ENCODE data around the gene CFDP1. TPM values are rescaled to one million over a fixed set of nuclear protein-coding genes. Genes with fewer than 3 reads are reported as not detected.

CFDP1 gene
- total and polyA plus RNA-seq, 2 of the 13 experiments (the other 11 are each of a cell fraction or from before 2014, with no cell fraction given) = 78.6 to 153 TPM

GRCh38 chr16:75250089-75250808 is 183.1 kb downstream of the CFDP1 start (continued):
- no peak; the same call in 1 of the 2 replicates for TF ChIP-seq ZC3H4 (CRISPR knock-in tag; IDR thresholded peaks at IDR 0.05; ENCODE audit: borderline replicate concordance)
- 0 out of 2 replicates have a peak, but pooled peaks have one; percentile 48 for TF ChIP-seq ZSCAN31 (CRISPR knock-in tag; IDR thresholded peaks at IDR 0.05; ENCODE audit: low read depth)
- TF ChIP-seq ETV5 (CRISPR knock-in tag; IDR thresholded peaks at IDR 0.05; ENCODE audit: borderline replicate concordance) = no peak
- no peak for TF ChIP-seq ZBTB7A (CRISPR knock-in tag; IDR thresholded peaks at IDR 0.05)
- TF ChIP-seq, protein P1, sequence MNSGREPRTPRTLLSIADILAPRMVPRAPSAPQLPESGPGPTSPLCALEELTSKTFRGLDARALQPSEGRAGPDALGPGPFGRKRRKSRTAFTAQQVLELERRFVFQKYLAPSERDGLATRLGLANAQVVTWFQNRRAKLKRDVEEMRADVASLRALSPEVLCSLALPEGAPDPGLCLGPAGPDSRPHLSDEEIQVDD (CRISPR knock-in tag; IDR thresholded peaks at IDR 0.05; ENCODE audit: borderline replicate concordance) = no peak
- TF ChIP-seq, protein P2, sequence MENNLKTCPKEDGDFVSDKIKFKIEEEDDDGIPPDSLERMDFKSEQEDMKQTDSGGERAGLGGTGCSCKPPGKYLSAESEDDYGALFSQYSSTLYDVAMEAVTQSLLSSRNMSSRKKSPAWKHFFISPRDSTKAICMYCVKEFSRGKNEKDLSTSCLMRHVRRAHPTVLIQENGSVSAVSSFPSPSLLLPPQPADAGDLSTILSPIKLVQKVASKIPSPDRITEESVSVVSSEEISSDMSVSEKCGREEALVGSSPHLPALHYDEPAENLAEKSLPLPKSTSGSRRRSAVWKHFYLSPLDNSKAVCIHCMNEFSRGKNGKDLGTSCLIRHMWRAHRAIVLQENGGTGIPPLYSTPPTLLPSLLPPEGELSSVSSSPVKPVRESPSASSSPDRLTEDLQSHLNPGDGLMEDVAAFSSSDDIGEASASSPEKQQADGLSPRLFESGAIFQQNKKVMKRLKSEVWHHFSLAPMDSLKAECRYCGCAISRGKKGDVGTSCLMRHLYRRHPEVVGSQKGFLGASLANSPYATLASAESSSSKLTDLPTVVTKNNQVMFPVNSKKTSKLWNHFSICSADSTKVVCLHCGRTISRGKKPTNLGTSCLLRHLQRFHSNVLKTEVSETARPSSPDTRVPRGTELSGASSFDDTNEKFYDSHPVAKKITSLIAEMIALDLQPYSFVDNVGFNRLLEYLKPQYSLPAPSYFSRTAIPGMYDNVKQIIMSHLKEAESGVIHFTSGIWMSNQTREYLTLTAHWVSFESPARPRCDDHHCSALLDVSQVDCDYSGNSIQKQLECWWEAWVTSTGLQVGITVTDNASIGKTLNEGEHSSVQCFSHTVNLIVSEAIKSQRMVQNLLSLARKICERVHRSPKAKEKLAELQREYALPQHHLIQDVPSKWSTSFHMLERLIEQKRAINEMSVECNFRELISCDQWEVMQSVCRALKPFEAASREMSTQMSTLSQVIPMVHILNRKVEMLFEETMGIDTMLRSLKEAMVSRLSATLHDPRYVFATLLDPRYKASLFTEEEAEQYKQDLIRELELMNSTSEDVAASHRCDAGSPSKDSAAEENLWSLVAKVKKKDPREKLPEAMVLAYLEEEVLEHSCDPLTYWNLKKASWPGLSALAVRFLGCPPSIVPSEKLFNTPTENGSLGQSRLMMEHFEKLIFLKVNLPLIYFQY (CRISPR knock-in tag; IDR thresholded peaks at IDR 0.05; ENCODE audit: borderline replicate concordance) = no peak
- TF ChIP-seq ZNF569 (CRISPR knock-in tag; IDR thresholded peaks at IDR 0.05; ENCODE audit: borderline replicate concordance) = no peak
- TF ChIP-seq ONECUT2 (CRISPR knock-in tag; IDR thresholded peaks at IDR 0.05) = no peak
- TF ChIP-seq MBD4 (IDR thresholded peaks at IDR 0.05; ENCODE audit: borderline replicate concordance, low read length) = no peak
- TF ChIP-seq, protein P3, sequence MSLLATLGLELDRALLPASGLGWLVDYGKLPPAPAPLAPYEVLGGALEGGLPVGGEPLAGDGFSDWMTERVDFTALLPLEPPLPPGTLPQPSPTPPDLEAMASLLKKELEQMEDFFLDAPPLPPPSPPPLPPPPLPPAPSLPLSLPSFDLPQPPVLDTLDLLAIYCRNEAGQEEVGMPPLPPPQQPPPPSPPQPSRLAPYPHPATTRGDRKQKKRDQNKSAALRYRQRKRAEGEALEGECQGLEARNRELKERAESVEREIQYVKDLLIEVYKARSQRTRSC (CRISPR knock-in tag; IDR thresholded peaks at IDR 0.05; ENCODE audit: low read depth) = no peak
- TF ChIP-seq ZSCAN30 (CRISPR knock-in tag; IDR thresholded peaks at IDR 0.05) = no peak
- TF ChIP-seq ZNF883 (CRISPR knock-in tag; IDR thresholded peaks at IDR 0.05; ENCODE audit: not compliant biosample characterization) = no peak
- TF ChIP-seq ZMYM3 (CRISPR knock-in tag; IDR thresholded peaks at IDR 0.05) = peak; percentile 4; the same call in 1 of the 2 replicates
- 0 out of 2 replicates have a peak, but pooled peaks have one; percentile 9 for TF ChIP-seq ZNF629 (CRISPR knock-in tag; conservative IDR thresholded peaks at IDR 0.05)
- TF ChIP-seq, protein P4, sequence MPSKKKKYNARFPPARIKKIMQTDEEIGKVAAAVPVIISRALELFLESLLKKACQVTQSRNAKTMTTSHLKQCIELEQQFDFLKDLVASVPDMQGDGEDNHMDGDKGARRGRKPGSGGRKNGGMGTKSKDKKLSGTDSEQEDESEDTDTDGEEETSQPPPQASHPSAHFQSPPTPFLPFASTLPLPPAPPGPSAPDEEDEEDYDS (CRISPR knock-in tag; IDR thresholded peaks at IDR 0.05) = no peak
- TF ChIP-seq, protein P5, sequence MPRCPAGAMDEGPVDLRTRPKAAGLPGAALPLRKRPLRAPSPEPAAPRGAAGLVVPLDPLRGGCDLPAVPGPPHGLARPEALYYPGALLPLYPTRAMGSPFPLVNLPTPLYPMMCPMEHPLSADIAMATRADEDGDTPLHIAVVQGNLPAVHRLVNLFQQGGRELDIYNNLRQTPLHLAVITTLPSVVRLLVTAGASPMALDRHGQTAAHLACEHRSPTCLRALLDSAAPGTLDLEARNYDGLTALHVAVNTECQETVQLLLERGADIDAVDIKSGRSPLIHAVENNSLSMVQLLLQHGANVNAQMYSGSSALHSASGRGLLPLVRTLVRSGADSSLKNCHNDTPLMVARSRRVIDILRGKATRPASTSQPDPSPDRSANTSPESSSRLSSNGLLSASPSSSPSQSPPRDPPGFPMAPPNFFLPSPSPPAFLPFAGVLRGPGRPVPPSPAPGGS (CRISPR knock-in tag; IDR thresholded peaks at IDR 0.05) = no peak
- no peak for TF ChIP-seq TOPORS (CRISPR knock-in tag; IDR thresholded peaks at IDR 0.05)
- no peak for TF ChIP-seq KDM6A (CRISPR knock-in tag; IDR thresholded peaks at IDR 0.05; ENCODE audit: low read depth)
- TF ChIP-seq STAG1 (CRISPR knock-in tag; IDR thresholded peaks at IDR 0.05) = peak; percentile 38
- no peak for TF ChIP-seq POGZ (CRISPR knock-in tag; IDR thresholded peaks at IDR 0.05)
- no peak for TF ChIP-seq REL (CRISPR knock-in tag; conservative IDR thresholded peaks at IDR 0.05)
- no peak for TF ChIP-seq ZNF251 (CRISPR knock-in tag; IDR thresholded peaks at IDR 0.05)
- TF ChIP-seq KLF16 (CRISPR knock-in tag; IDR thresholded peaks at IDR 0.05) = peak in 1 of 2 experiments; percentile 64; a peak in 2 of 4 replicates
- TF ChIP-seq ASH2L (IDR thresholded peaks at IDR 0.05; ENCODE audit: insufficient read length, low read depth, low read length) = no peak

All from HepG2 (cell line).